Mammary epithelial cell (primary cell): ENCODE measurements around the gene WDR5B.

ENCODE experiments used
- EZH2 ChIP-seq: IDR thresholded peaks from 2 replicates; pipeline ENCODE4 v1.6.1; 2012; ENCODE audit warnings: low read length, inconsistent platforms, borderline replicate concordance
- TF ChIP-seq, protein P1 (sequence below), 2 donors: IDR thresholded peaks in 1 of 2; conservative IDR thresholded peaks in 1 of 2; 2 replicates each; pipeline ENCODE4 v1.5.1; 2011 to 2012; ENCODE audit warnings: inconsistent platforms in 2 of 2, low read length in 2 of 2, mild to moderate bottlenecking in 2 of 2, control low read depth in 1 of 2, low read depth in 1 of 2; ENCODE audit not compliant: insufficient read depth in 1 of 2; ENCODE audit errors: extremely low read depth in 1 of 2

DNA sequence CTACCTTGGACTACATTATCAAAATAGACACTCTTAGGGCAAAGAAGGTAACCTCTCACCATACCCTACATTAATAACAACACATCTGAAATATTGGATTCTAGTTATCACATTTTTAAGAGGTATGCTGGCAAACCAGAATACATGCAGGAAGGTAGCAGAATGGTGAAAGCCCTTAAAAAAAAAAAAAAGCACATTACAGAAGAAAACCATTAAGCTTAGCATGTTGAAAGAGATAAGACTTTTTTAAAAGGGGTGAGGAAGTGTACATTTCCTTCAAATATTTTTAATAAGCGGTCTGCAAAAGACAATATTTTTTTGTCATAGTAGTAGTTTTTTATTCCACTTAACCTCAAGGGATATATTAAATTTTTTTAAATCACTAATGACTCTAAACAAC lies 46.5 kb upstream of the WDR5B start:
- TF ChIP-seq, protein P1, sequence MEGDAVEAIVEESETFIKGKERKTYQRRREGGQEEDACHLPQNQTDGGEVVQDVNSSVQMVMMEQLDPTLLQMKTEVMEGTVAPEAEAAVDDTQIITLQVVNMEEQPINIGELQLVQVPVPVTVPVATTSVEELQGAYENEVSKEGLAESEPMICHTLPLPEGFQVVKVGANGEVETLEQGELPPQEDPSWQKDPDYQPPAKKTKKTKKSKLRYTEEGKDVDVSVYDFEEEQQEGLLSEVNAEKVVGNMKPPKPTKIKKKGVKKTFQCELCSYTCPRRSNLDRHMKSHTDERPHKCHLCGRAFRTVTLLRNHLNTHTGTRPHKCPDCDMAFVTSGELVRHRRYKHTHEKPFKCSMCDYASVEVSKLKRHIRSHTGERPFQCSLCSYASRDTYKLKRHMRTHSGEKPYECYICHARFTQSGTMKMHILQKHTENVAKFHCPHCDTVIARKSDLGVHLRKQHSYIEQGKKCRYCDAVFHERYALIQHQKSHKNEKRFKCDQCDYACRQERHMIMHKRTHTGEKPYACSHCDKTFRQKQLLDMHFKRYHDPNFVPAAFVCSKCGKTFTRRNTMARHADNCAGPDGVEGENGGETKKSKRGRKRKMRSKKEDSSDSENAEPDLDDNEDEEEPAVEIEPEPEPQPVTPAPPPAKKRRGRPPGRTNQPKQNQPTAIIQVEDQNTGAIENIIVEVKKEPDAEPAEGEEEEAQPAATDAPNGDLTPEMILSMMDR (conservative IDR thresholded peaks at IDR 0.05 in 1 of 2, IDR thresholded peaks at IDR 0.05 in 1 of 2; ENCODE audit: extremely low read depth in 1 of 2, insufficient read depth in 1 of 2, low read depth in 1 of 2, low read length in 2 of 2): no peak
- TF ChIP-seq EZH2: no peak
